Neural crest cell (in vitro differentiated cells): ENCODE results near the gene CD300A. TPM values are rescaled to one million over a fixed set of nuclear protein-coding genes. Genes with fewer than 3 reads are reported as not detected.

Source experiments
- DNase-seq: peaks from one replicate; pipeline ENCODE4 v3.0.0; 2021; ENCODE audit warnings: low read depth, mixed read lengths, low spot score
- H3K27ac Mint-ChIP-seq: one replicate; pipeline ENCODE4 v1.8.0; 2021; ENCODE audit warnings: mild to moderate bottlenecking, mixed read lengths; ENCODE audit not compliant: unreplicated experiment
- H3K27me3 Mint-ChIP-seq: 2 replicates; pipeline ENCODE4 v1.8.0; 2021; ENCODE audit warnings: low read depth, mild to moderate bottlenecking, mixed read lengths
- H3K36me3 Mint-ChIP-seq: 2 replicates; pipeline ENCODE4 v1.8.0; 2021; ENCODE audit warnings: low read depth, mild to moderate bottlenecking, mixed read lengths
- H3K4me1 Mint-ChIP-seq: 2 replicates; pipeline ENCODE4 v1.8.0; 2021; ENCODE audit warnings: mixed read lengths
- H3K4me3 Mint-ChIP-seq: one replicate; pipeline ENCODE4 v1.8.0; 2021; ENCODE audit warnings: mild to moderate bottlenecking, mixed read lengths
- H3K9me3 Mint-ChIP-seq: 2 replicates; pipeline ENCODE4 v1.8.0; 2021; ENCODE audit warnings: mixed read lengths
- total RNA-seq: library from RNA; stranded (reverse); gene quantifications from 2 replicates; pipeline ENCODE4 v1.2.1, GENCODE V29; 2021
- TF ChIP-seq, protein P1 (sequence below): fragments of 200-600 bp; sonication (generic); conservative IDR thresholded peaks from 2 replicates; pipeline ENCODE4 v1.5.0; 2021; ENCODE audit warnings: antibody characterized with exemption, mild to moderate bottlenecking

The CD300A gene
- total RNA-seq, 1 donor from 2014 or later: not detected

- H3K9me3 Mint-ChIP-seq: no peaks in the 10 kb centered on the region
- DNase-seq: no peak
- peak overlapping the region; percentile 21 for H3K27ac Mint-ChIP-seq
- peaks cover 6% of the 10 kb centered on the region for H3K27me3 Mint-ChIP-seq
- TF ChIP-seq, protein P1, sequence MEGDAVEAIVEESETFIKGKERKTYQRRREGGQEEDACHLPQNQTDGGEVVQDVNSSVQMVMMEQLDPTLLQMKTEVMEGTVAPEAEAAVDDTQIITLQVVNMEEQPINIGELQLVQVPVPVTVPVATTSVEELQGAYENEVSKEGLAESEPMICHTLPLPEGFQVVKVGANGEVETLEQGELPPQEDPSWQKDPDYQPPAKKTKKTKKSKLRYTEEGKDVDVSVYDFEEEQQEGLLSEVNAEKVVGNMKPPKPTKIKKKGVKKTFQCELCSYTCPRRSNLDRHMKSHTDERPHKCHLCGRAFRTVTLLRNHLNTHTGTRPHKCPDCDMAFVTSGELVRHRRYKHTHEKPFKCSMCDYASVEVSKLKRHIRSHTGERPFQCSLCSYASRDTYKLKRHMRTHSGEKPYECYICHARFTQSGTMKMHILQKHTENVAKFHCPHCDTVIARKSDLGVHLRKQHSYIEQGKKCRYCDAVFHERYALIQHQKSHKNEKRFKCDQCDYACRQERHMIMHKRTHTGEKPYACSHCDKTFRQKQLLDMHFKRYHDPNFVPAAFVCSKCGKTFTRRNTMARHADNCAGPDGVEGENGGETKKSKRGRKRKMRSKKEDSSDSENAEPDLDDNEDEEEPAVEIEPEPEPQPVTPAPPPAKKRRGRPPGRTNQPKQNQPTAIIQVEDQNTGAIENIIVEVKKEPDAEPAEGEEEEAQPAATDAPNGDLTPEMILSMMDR: no peak
- no peaks in the 10 kb centered on the region for H3K36me3 Mint-ChIP-seq
- H3K4me1 Mint-ChIP-seq: peaks cover 36% of the 10 kb centered on the region
- H3K4me3 Mint-ChIP-seq: no peak overlapping the region
These were observed 18.7 kb upstream of the CD300A start for GRCh38 chr17:74447628-74448159.

DNA sequence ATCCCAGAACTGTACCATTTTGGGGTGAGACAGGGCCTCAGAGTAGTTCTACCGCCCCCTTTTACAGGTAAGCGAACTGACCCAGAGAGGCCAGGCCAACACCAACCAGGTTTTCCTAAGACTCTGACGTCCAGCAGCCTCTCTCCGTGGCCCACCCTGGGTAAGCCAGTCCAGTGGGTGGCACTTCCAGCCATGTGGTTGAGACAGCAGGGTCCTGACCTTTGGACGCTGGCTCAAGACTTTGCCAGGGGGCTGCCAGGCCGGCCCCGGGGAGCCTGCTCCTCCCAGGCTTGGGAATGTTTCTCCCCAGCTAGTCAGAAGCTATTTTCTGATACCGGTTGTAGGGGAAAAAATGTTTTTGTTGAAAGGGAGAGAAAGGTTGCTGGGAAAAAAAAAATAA is 17.7 kb upstream of the CD300A start:
- Mint-ChIP-seq H3K27me3 (peaks cover 12% of the 10 kb centered on the region), H3K36me3 (no peaks in the 10 kb centered on the region), H3K4me1 (peaks cover 34% of the 10 kb centered on the region), H3K27ac (no peak overlapping the region), H3K4me3 (no peak overlapping the region), H3K9me3 (no peaks in the 10 kb centered on the region)
- TF ChIP-seq, protein P1: no peak
- no peak for DNase-seq

- DNase-seq: no peak
- H3K36me3 Mint-ChIP-seq: no peaks in the 10 kb centered on the region
- H3K27ac Mint-ChIP-seq: no peak overlapping the region
- H3K9me3 Mint-ChIP-seq: no peaks in the 10 kb centered on the region
- H3K27me3 Mint-ChIP-seq: peaks cover 12% of the 10 kb centered on the region
- H3K4me3 Mint-ChIP-seq: no peak overlapping the region
- TF ChIP-seq, protein P1: no peak
- peaks cover 30% of the 10 kb centered on the region for H3K4me1 Mint-ChIP-seq
These were observed 17.1 kb upstream of the CD300A start for GRCh38 chr17:74449306-74449705.

DNA sequence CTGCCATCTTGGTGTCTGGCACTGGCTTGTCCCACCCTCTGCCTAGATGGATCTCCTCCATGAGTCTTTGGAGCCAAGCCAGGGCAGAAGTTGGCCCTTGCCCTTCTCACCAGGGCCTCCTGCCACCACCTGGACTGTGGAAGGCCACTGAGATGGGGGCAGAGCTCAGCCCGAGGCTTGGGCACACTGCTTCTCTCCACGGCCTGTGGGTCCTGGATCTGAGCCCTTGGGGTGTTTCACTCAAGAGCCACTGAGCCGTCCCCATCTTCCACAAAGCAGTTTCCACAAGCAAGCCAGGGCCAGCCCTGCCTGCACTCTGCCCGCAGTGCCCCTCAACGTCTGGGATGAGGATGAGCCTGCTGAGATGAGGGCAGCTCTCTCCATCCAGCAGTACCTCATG is 16.7 kb upstream of the CD300A start:
- Mint-ChIP-seq H3K4me3 (no peak overlapping the region), H3K36me3 (no peaks in the 10 kb centered on the region), H3K27me3 (peaks cover 12% of the 10 kb centered on the region), H3K4me1 (peaks cover 30% of the 10 kb centered on the region), H3K9me3 (no peaks in the 10 kb centered on the region), H3K27ac (no peak overlapping the region)
- TF ChIP-seq, protein P1: no peak
- DNase-seq: no peak

GRCh38 chr17:74450231-74450630 is 16.2 kb upstream of the CD300A start:
- no peaks in the 10 kb centered on the region for H3K36me3 Mint-ChIP-seq
- H3K4me3 Mint-ChIP-seq: no peak overlapping the region
- H3K27me3 Mint-ChIP-seq: peaks cover 12% of the 10 kb centered on the region
- H3K4me1 Mint-ChIP-seq: peaks cover 32% of the 10 kb centered on the region
- DNase-seq: no peak
- H3K9me3 Mint-ChIP-seq: no peaks in the 10 kb centered on the region
- TF ChIP-seq, protein P1: no peak
- peak overlapping the region; percentile 57 for H3K27ac Mint-ChIP-seq
